CD14-positive monocyte (primary cell): ENCODE measurements around the gene RNGTT. TPM values are rescaled to one million over a fixed set of nuclear protein-coding genes. Genes with fewer than 3 reads are reported as not detected.

Source experiments
- DNase-seq, 3 donors: peaks; one replicate each; pipeline ENCODE4 v3.0.0-alpha.2; 2011 to 2022
- H2AFZ ChIP-seq: 2 replicates; pipeline ENCODE4 v1.6.0; 2012; ENCODE audit warnings: mild to moderate bottlenecking, low read depth, low read length, inconsistent platforms; ENCODE audit not compliant: insufficient read depth, poor library complexity, severe bottlenecking
- H3K27ac ChIP-seq, 2 donors: 1 replicate in 1 of 2; 2 replicates in 1 of 2; pipeline ENCODE4 v1.5.1; 2012 to 2013; ENCODE audit warnings: low read length in 2 of 2, control low read depth in 1 of 2, inconsistent platforms in 1 of 2, low read depth in 1 of 2, mild to moderate bottlenecking in 1 of 2
- H3K27me3 ChIP-seq, 2 donors: one replicate each; pipeline versions ENCODE4 v1.6.0 to v1.6.1; 2011 to 2013; ENCODE audit warnings: low read length in 2 of 2; ENCODE audit not compliant: control insufficient read depth in 2 of 2, insufficient read depth in 2 of 2
- H3K36me3 ChIP-seq, 2 donors: replicated peaks in 1 of 2; 1 replicate in 1 of 2; 2 replicates in 1 of 2; pipeline versions ENCODE4 v1.5.1 to v1.6.1; 2012 to 2013; ENCODE audit warnings: low read length in 2 of 2, control low read depth in 1 of 2, inconsistent platforms in 1 of 2, mild to moderate bottlenecking in 1 of 2; ENCODE audit not compliant: insufficient read depth in 2 of 2, control insufficient read depth in 1 of 2
- H3K4me1 ChIP-seq, 2 donors: 1 replicate in 1 of 2; 2 replicates in 1 of 2; pipeline versions ENCODE4 v1.5.1 to v1.6.1; 2012 to 2013; ENCODE audit warnings: low read length in 2 of 2, control low read depth in 1 of 2, inconsistent platforms in 1 of 2, mild to moderate bottlenecking in 1 of 2, moderate library complexity in 1 of 2; ENCODE audit not compliant: insufficient read depth in 2 of 2, control insufficient read depth in 1 of 2
- H3K4me2 ChIP-seq: replicated peaks from 2 replicates; pipeline ENCODE3; 2012; ENCODE audit warnings: low read length, moderate library complexity, mild to moderate bottlenecking; ENCODE audit not compliant: poor library complexity, severe bottlenecking; ENCODE audit errors: extremely low read depth
- H3K4me3 ChIP-seq, 3 experiments: fragments of 200-600 bp in 1 of 3; sonication (generic) in 1 of 3; replicated peaks in 1 of 3; 1 replicate in 2 of 3; 2 replicates in 1 of 3; pipeline ENCODE4 v1.5.1; 2011 to 2013; ENCODE audit warnings: low read length in 3 of 3, mild to moderate bottlenecking in 3 of 3, control low read depth in 2 of 3, low read depth in 2 of 3, inconsistent platforms in 1 of 3, moderate library complexity in 1 of 3
- H3K79me2 ChIP-seq: 2 replicates; pipeline ENCODE4 v1.6.0; 2012; ENCODE audit warnings: mild to moderate bottlenecking, control low read depth, inconsistent platforms, low read length, moderate library complexity; ENCODE audit not compliant: insufficient read depth
- H3K9ac ChIP-seq: 2 replicates; pipeline ENCODE4 v1.6.0; 2017; ENCODE audit warnings: low read length, mild to moderate bottlenecking; ENCODE audit not compliant: insufficient read depth, poor library complexity, severe bottlenecking
- H3K9me3 ChIP-seq, 2 donors: replicated peaks in 1 of 2; 1 replicate in 1 of 2; 2 replicates in 1 of 2; pipeline versions ENCODE4 v1.5.1 to v1.6.1; 2012 to 2013; ENCODE audit warnings: low read length in 2 of 2, control low read depth in 1 of 2; ENCODE audit not compliant: control insufficient read depth in 1 of 2, insufficient read depth in 1 of 2
- H4K20me1 ChIP-seq: 2 replicates; pipeline ENCODE4 v1.6.0; 2012; ENCODE audit warnings: mild to moderate bottlenecking, low read length, control low read depth, moderate library complexity; ENCODE audit not compliant: insufficient read depth
- H3K27ac Mint-ChIP-seq, 7 donors: one replicate each; pipeline ENCODE4 v1.8.0; 2020; ENCODE audit warnings: mild to moderate bottlenecking in 7 of 7, mixed read lengths in 7 of 7, moderate library complexity in 6 of 7, inconsistent platforms in 2 of 7
- H3K27me3 Mint-ChIP-seq, 3 donors: one replicate each; pipeline ENCODE4 v1.8.0; 2021 to 2022; ENCODE audit warnings: low read depth in 3 of 3, mild to moderate bottlenecking in 3 of 3, mixed read lengths in 3 of 3, moderate library complexity in 3 of 3, inconsistent platforms in 1 of 3
- H3K36me3 Mint-ChIP-seq, 2 donors: one replicate each; pipeline ENCODE4 v1.8.0; 2020; ENCODE audit warnings: mixed read lengths in 2 of 2, inconsistent platforms in 1 of 2, mild to moderate bottlenecking in 1 of 2
- H3K4me1 Mint-ChIP-seq: one replicate; pipeline ENCODE4 v1.8.0; 2020; ENCODE audit warnings: mild to moderate bottlenecking, mixed read lengths
- H3K4me3 Mint-ChIP-seq, 2 donors: one replicate each; pipeline ENCODE4 v1.8.0; 2020; ENCODE audit warnings: mild to moderate bottlenecking in 2 of 2, mixed read lengths in 2 of 2, moderate library complexity in 1 of 2
- H3K9me3 Mint-ChIP-seq, 7 donors: one replicate each; pipeline ENCODE4 v1.8.0; 2020 to 2022; ENCODE audit warnings: mixed read lengths in 7 of 7, mild to moderate bottlenecking in 6 of 7, moderate library complexity in 6 of 7, inconsistent platforms in 2 of 7
- WGBS: methylation state at CpG from one replicate; pipeline ENCODE4 v1.1.5; 2013; ENCODE audit warnings: missing lambda C conversion rate; ENCODE audit not compliant: insufficient coverage; 5-methylcytosine and 5-hydroxymethylcytosine counted together
- intact Hi-C, 2 donors: fragments of 100-400 bp; cut with micrococcal nuclease; formaldehyde crosslinking; loops; one replicate each; pipeline versions ENCODE4 v1.15.0 to v1.15.1; 2023
- polyA plus RNA-seq, 3 donors: library from polyadenylated mRNA; depleted of rRNA in 1 of 3; unstranded in 2 of 3; stranded (reverse) in 1 of 3; fragments of 300-500 nt in 2 of 3; fragments of >200 nt in 1 of 3; fragmentation: Illumina TruSeq in 2 of 3; gene quantifications; 1 replicate in 2 of 3; 2 replicates in 1 of 3; pipeline ENCODE4 v1.2.3, GENCODE V29; 2012 to 2021
- TF ChIP-seq, protein P1 (sequence below): fragments of 200-600 bp; IDR thresholded peaks from one replicate; pipeline ENCODE4 v1.8.0; 2022; ENCODE audit warnings: antibody characterized with exemption, mild to moderate bottlenecking

The RNGTT gene
- polyA plus RNA-seq, 3 donors, result 2.3 to 8.6 (median 5.8) TPM

DNA sequence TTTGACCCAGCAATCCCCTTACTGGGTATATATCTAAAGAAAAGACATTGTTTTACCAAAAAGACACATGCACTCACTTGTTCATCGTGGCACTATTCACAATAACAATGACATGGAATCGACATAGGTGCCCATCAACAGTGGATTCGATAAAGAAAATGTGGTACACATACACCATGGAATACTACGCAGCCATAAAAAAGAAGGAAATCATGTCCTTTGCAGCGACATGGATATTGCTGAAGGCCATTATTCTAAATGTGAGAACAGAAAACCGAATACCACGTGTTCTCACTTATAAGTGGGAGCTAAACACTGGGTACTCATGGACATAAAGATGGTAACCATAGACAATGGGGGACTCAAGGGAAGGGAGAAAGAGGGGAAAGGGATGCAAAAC lies 222.3 kb downstream of the RNGTT start:
- intact Hi-C loops, result no loop called here
- Histone ChIP-seq H3K36me3 (peaks cover 0 to 6% of the 10 kb centered on the region in 2 donors), H2AFZ (no peak overlapping the region), H3K9ac (no peak overlapping the region), H3K4me3 (no peak overlapping the region), H3K4me2 (no peak overlapping the region), H4K20me1 (no peaks in the 10 kb centered on the region), H3K79me2 (no peaks in the 10 kb centered on the region), H3K27me3 (no peaks in the 10 kb centered on the region), H3K9me3 (no peaks in the 10 kb centered on the region), H3K4me1 (no peaks in the 10 kb centered on the region), H3K27ac (no peak overlapping the region)
- Mint-ChIP-seq H3K27ac (no peak overlapping the region), H3K36me3 (peaks cover 14 to 33% of the 10 kb centered on the region in 2 donors), H3K4me1 (no peaks in the 10 kb centered on the region), H3K27me3 (no peaks in the 10 kb centered on the region), H3K9me3 (peaks cover 0 to 3% (median 0%) of the 10 kb centered on the region in 7 donors), H3K4me3 (no peak overlapping the region)
- DNase-seq, result no peak
- TF ChIP-seq, protein P1, sequence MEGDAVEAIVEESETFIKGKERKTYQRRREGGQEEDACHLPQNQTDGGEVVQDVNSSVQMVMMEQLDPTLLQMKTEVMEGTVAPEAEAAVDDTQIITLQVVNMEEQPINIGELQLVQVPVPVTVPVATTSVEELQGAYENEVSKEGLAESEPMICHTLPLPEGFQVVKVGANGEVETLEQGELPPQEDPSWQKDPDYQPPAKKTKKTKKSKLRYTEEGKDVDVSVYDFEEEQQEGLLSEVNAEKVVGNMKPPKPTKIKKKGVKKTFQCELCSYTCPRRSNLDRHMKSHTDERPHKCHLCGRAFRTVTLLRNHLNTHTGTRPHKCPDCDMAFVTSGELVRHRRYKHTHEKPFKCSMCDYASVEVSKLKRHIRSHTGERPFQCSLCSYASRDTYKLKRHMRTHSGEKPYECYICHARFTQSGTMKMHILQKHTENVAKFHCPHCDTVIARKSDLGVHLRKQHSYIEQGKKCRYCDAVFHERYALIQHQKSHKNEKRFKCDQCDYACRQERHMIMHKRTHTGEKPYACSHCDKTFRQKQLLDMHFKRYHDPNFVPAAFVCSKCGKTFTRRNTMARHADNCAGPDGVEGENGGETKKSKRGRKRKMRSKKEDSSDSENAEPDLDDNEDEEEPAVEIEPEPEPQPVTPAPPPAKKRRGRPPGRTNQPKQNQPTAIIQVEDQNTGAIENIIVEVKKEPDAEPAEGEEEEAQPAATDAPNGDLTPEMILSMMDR, result no peak
- WGBS, result 94% methylated on average over 5 of the region's 7 CpGs

DNA sequence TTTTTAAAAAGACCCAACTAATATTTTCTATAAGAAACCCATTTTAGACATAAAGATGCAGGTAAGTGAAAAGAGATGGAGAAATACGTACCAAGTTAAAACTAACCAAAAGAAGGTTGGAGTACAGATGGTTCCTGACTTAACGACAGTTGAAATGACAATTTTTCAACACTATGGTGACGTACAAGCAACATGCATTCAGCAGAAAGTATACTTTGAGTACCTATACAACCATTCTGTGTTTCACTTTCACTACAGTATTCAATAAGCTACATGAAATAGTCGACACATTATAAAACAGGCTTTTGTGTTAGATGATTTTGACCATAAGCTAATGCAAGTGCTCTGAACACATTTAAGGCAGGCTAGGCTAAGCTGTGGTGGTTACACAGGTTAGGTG lies 228.9 kb downstream of the RNGTT start:
- no peaks in the 10 kb centered on the region for H3K27me3 ChIP-seq
- H3K36me3 ChIP-seq, result peaks cover 0 to 6% of the 10 kb centered on the region in 2 donors
- H3K4me3 ChIP-seq, result no peak overlapping the region
- Mint-ChIP-seq H3K27me3 (no peaks in the 10 kb centered on the region), H3K4me1 (peaks cover 3% of the 10 kb centered on the region), H3K36me3 (peaks cover 23 to 33% of the 10 kb centered on the region in 2 donors), H3K4me3 (no peak overlapping the region), H3K9me3 (no peaks in the 10 kb centered on the region), H3K27ac (no peak overlapping the region)
- no peak overlapping the region for H3K27ac ChIP-seq
- TF ChIP-seq, protein P1, result no peak
- DNase-seq, result no peak
- no peak overlapping the region for H3K4me2 ChIP-seq
- intact Hi-C loops, result no loop called here
- H3K9me3 ChIP-seq, result no peaks in the 10 kb centered on the region
- no peaks in the 10 kb centered on the region for H4K20me1 ChIP-seq
- H3K4me1 ChIP-seq, result no peaks in the 10 kb centered on the region
- H2AFZ ChIP-seq, result no peak overlapping the region
- whole genome bisulfite sequencing, result 73% methylated on average over 2 of the region's 4 CpGs
- H3K79me2 ChIP-seq, result no peaks in the 10 kb centered on the region
- no peak overlapping the region for H3K9ac ChIP-seq
